Suppressor macrophage treated with lipopolysaccharide for 4 hours (primary cell): ENCODE data around the gene TCIRG1.

Experiments
- DNase-seq: peaks from one replicate; pipeline ENCODE4 v3.0.0-alpha.2; 2020

Gene TCIRG1

DNA sequence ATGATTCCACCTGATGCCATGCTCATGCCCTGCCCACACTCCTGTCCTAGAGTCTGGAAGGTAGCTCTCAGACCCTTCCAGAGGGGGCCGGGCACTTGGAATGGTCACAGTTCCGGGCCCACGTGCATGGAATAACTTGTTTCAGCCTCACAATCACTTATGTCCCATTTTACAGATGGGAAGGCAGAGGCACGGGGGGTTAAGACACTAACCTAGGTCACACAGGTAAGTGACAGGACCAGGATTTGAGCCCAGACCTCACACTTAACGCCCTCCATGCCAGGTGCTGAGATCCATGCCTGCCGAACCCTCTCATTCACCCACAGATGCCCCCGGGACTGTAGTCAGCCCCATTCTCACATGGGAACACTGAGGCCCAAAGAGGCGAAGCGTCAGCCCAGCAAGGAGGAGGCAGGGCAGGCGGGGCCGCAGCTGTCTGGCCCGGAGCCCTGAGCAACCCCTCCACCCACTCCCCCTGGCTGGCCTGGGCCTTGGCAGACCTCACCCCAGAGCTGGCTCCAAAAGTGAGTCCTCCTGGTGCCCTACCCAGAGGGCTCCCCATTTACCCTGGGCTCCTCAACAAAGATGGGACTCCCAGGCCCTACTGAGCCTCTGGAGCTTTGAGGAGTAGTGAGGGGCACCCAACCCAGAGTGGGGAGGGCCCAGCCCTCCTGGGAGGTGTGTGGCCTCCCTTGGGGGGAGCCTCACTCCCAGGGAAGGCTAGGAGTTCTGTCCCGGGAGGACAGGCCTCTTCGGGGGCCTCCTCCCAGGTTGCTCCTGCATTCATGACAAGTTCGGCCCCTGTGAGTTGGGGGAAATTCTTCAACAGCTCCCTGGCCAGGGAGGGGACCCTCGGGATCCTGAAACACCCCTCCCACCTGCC, 31.1 kb upstream of the TCIRG1 start:
- no peak for DNase-seq

DNA sequence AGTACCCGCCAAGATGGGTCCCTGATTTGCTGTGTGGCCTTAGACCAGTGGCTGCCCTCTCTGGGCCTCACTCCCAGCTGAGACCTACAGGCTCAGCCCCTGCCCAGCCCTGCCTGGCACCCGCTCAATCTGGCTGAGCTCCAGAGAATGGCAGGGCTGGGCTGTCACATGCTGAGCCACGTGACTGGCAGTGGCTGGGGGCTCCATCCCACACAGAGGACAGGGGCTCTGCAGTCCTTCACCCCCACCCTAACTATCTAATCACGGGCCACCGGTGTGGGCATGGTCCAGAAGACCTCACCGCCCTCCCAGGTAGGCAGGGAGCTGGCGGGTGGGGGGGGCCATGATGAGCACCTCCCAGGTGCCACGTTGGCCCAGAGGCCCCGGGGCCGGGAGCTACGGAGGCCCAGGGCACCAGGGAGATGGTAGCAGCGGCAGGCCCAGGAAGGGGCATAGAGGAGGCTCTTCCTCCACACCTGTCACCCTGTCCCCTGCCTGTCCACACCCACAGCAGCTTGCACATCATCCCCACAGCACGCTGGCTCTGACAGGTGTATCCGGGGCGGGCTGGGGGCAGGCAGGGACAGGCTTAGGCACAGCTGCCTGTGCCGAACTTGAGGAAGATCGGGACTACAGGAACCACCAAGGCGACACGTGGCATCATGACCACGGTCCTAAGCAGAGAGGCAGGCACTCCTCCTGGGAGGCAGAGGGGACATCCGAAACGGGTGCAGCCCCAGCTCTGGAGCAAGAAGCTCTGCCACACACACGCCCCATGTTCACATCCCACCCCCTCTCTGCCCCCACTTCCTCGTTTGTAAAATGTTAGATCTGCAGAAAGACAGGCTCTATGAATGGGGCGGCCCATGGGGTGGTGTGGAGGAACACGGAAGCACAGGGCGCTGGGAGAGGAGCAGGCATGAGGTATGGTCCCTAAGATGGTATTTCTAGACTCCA, 30.2 kb upstream of the TCIRG1 start:
- DNase-seq: peak; percentile 69

DNA sequence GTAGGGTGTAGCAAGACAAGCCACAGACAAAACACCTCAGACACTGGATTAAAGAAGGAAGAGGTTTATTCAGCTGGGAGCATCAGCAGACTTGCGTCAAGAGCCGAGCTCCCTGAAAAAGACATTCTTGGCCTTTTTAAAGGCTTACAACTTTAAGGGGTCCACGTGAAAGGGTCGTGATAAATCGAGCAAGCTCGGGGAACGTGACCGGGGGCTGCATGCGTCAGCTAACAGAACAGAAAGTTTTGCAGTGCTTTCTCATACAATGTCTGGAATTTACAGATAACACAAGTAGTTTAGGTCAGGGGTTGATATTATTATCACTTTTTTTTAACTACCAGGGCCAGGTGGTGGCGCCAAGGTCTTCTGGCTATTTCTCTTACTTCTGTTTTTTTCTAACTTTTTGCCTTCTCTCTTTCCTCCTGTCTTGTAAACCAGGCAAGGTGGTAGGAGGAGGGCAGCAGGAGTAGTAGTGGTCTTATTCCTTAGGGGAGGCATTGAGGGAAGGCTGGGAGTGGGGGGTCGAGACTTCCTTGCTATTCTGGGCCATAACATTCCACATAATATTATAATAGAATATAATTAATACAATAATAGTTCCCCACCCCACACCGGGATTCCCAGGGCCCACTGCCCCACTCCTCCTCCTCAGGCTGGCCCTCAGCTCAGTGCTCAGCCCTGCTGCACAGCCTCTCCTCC, 29.3 kb upstream of the TCIRG1 start:
- DNase-seq: peak; percentile 52

- peak; percentile 95 for DNase-seq
These were observed 28.5 kb upstream of the TCIRG1 start, which contains the start of gene ALDH3B1 for GRCh38 chr11:68010090-68011041. ALDH3B1 (plus strand) TSS chr11:68010327; CDS start chr11:68015298, 4,971 bp downstream.

- peak; percentile 21 for DNase-seq
These were observed 27.5 kb upstream of the TCIRG1 start for GRCh38 chr11:68011051-68011943.

- no peak for DNase-seq
These were observed 26.6 kb upstream of the TCIRG1 start for GRCh38 chr11:68012044-68012842.

GRCh38 chr11:68012843-68013610, 25.8 kb upstream of the TCIRG1 start:
- DNase-seq: no peak

DNA sequence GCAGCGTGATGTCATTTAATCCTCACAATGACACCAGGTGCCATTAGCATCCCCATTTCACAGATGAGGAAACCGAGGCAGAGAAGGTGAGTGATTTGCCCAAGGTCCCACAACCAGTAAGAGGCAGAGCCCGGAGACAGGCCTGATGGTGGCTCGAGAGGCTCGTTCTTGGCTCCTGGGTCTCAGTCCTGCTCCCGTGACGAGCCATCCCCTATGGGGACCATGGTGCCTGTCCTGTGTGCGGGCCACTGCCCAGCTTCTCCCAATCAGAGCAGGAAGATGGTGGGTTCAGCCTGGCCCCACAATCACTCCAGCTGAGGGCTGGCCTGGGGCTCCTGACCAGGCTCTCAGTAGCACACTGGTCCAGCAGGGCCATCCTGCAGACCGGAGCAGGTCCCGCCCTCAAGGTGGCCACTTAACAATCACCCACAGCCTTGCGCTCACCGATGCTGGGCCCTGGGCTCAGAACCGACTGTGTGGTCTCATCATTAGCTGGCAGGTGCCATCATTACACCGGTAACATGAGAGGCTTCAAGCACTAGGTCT, 25.1 kb upstream of the TCIRG1 start:
- DNase-seq: no peak

DNA sequence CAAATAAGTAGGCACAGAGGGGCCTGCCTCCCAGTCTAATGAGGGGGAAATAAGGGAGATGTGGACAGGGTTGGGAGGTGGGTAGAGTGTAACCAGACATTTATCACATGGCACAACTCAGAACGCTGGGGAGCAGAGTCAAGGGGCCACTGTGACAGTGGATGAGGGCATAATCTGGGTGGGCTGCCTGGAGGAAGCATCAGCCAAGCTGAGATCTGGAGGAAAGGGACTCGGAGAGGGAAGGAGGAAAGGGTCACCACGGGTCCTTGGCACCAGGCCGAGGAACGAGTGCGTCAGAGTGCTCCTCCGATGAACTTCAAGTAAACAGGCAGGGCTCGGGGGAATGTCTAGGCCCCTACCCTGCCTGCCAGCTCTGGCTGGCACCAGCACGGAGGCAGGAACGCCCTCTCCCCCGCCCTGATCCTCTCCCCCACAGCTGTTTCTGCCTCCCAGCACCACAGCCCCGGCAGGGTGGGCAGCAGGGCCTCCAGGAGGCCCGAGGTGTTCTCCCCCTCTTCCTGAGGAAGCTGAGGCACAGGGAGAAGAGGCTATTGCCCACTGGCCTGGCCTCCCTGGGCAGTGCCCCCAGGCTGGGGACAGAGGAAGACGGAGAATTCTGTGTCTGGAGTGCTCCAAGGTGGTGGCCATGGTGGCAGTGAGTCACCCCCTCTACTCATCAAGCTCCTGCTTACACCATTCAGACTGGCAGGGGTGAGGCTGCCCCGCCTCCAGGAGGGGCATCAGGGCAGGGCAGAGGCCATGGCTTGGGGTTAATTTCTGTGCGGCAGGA, 24.5 kb upstream of the TCIRG1 start:
- peak; percentile 69 for DNase-seq

DNA sequence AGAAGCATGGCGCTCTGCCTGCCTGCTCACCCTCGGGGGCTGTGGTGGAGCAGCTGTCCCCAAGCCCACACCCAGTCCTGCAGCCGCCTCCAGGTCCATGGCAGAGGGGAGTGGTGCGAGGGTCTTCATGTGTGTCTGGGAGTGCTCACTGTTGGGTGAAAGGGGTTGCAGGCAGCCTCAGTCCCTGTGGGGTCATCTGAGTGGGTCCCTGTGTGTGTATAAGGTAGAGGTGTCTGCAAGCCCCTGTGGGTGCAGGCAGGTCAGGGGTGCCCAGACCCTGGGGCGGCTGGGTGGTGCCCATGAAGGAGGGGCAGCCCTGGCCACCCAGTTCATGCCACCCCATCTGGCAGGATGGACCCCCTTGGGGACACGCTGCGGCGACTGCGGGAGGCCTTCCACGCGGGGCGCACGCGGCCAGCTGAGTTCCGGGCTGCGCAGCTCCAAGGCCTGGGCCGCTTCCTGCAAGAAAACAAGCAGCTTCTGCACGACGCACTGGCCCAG, 23.8 kb upstream of the TCIRG1 start:
- DNase-seq: no peak

DNA sequence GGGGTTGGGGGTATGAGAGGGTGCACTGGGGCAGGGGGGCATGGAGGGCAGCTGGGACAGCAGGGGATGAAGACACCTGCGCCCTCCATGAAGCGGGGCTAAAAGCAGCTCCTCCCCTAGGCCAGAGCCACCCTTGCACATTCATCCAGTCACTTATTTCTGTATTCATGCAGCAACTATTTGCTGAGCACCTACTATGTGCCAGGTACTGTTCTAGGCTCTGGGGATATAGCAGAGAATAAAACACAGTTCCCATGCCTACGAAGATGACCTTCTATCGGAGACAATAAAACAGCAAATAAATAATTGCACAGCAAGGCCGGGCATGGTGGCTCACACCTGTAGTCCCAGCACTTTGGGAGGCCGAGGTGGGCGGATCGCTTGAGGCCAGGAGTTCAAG, 23.4 kb upstream of the TCIRG1 start:
- no peak for DNase-seq

GRCh38 chr11:68016161-68016903, 22.5 kb upstream of the TCIRG1 start:
- DNase-seq: no peak

DNA sequence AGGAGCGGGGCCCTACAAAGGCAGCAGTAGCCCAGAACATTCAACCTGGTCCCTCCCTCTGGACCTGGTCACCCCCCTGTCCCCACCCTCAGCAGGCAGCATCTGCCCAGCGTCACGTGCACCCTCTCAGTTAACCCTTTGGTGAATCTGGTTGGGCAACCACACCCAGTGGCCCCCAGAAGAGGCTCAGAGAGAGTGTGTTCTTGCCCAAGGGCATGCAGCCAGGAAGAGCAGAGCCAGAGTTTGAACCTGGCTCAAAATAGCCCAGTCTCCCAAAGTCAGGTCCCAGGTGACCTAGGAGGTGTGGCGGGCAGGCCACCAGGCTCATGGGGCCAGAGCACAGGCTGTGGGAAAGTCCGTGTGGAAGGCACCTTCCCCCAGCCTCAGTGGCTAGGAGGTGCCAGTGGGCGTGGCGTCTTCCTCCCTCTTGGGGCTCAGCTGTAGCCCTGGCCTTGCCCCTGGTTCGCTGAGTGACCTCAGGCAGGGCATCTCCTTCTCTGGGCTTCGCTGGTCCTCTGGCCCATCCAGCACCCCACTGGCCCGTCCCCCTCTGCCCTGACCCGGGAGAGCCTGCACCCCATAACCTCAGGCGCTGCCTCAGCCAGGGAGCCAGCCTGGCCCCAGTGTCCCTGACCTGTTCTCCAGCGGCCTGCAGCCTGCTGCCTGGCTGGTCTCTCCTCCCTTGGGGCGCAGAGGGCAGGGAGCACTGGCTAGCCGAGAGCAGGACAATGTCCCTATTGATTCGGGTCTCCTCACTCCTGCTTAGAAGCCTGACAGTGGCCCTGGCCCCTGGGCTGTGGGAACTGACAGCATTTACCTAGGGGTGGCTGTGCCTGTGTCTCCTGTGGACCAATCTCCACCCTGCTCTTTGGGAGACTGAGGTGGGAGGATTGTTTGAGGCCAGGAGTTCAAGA, 21.7 kb upstream of the TCIRG1 start:
- DNase-seq: no peak

DNA sequence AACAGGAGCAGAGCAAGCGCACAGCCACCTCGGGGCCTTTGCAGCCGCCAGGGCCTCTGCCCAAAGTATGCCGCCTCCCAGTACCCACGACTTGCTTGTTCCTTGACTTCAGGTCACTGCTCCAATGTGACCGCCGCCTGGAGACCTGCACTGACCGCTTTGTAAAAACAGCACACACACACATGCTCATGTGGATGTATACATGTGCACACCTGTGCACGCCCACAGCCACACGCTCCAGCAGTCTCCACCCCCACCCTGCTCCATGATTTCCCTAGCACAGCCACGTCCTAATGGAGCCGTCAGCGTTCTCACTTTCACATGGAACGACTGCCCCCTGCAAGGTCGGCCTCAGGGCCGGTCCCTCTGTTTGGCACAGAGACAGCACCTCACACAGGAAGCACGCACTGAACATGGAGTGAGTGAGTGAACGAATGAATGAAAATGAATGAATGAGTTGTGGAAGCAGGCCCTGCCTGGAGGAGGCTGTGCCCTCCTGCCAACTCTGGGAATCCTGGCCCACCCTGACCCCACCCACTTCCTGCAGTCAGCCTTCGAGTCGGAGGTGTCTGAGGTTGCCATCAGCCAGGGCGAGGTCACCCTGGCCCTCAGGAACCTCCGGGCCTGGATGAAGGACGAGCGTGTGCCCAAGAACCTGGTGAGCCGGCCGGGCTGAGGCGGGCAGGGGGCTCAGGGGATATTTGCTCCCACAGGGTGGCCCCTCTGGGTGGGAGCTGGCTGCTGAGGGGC, 20.7 kb upstream of the TCIRG1 start:
- no peak for DNase-seq

DNA sequence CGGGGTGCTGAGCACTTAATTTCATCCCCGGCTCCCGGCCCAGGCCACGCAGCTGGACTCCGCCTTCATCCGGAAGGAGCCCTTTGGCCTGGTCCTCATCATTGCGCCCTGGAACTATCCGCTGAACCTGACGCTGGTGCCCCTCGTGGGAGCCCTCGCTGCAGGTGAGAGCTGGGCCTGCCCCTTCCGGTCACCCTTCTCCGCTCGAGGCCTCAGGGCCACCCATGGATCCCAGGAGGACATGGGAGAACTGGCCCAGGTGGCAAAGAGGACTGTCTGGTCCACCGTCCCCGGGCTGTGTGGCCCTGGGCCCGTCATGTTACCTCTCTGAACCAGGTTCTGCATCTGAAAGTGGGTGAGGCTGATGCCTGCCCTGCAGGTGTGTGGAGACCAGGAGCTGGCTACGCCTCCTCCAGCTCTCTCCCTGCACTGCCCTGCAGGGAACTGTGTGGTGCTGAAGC, 20.1 kb upstream of the TCIRG1 start:
- no peak for DNase-seq
